Neural progenitor cell (in vitro differentiated cells): ENCODE results near the gene SF3B2.
"Not testable (repeated sequence)": the region's sequence is repeated elsewhere in the genome, so short reads cannot be mapped to it uniquely, and the experiment has no call there.

ENCODE experiments used
- EZH2phosphoT487 ChIP-seq: fragments of 200-600 bp; sonication (generic); IDR thresholded peaks from 2 replicates; pipeline ENCODE4 v1.6.1; 2017; ENCODE audit warnings: antibody characterized with exemption
- TF ChIP-seq, protein P1 (sequence below): fragments of 200-600 bp; sonication (generic); IDR thresholded peaks from 2 replicates; pipeline ENCODE4 v1.5.1; 2017; ENCODE audit warnings: antibody characterized with exemption, mild to moderate bottlenecking

DNA sequence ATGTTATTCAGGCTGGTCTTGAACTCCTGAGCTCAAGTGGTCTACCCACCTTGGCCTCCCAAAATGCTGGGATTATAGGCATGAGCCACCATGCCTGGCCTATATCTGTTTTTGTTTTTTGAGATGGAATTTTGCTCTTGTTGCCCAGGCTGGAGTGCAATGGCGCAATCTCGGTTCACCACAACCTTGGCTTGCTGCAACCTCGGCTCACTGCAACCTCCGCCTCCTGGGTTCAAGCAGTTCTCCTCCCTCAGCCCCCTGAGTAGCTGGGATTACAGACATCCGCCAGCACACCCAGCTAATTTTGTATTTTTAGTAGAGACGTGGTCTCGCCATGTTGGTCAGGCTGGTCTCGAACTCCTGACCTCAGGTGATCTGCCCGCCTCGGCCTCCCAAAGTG is 47.6 kb downstream of the SF3B2 start:
- TF ChIP-seq, protein P1, sequence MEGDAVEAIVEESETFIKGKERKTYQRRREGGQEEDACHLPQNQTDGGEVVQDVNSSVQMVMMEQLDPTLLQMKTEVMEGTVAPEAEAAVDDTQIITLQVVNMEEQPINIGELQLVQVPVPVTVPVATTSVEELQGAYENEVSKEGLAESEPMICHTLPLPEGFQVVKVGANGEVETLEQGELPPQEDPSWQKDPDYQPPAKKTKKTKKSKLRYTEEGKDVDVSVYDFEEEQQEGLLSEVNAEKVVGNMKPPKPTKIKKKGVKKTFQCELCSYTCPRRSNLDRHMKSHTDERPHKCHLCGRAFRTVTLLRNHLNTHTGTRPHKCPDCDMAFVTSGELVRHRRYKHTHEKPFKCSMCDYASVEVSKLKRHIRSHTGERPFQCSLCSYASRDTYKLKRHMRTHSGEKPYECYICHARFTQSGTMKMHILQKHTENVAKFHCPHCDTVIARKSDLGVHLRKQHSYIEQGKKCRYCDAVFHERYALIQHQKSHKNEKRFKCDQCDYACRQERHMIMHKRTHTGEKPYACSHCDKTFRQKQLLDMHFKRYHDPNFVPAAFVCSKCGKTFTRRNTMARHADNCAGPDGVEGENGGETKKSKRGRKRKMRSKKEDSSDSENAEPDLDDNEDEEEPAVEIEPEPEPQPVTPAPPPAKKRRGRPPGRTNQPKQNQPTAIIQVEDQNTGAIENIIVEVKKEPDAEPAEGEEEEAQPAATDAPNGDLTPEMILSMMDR: not testable (repeated sequence)
- TF ChIP-seq EZH2phosphoT487: not testable (repeated sequence)
